Measurements from ENCODE around the gene PTPRN2.

GRCh38 chr7:157693071-157693520 is 894.5 kb downstream of the PTPRN2 start:
- TF ChIP-seq CTCF (IDR thresholded peaks at IDR 0.05) (no peak), POLR2A (IDR thresholded peaks at IDR 0.05) (no peak), EP300 (IDR thresholded peaks at IDR 0.05) (no peak)
